Activated T-helper 17 cell treated with anti-CD3 and anti-CD28 coated beads, Interleukin-2, amount 50 U/mL, for 72 hours (primary cell): ENCODE results near the gene CRYBG2. TPM values are rescaled to one million over a fixed set of nuclear protein-coding genes. Genes with fewer than 3 reads are reported as not detected.
"Not testable (repeated sequence)": the region's sequence is repeated elsewhere in the genome, so short reads cannot be mapped to it uniquely, and the experiment has no call there.

Source experiments
- ATAC-seq: fragments of 150-1000 bp; cut with Tn5 transposase; replicated peaks from 2 replicates; pipeline ENCODE4 v1.10.0; 2021; ENCODE audit warnings: mild to moderate bottlenecking, moderate library complexity
- H3K27ac Mint-ChIP-seq: one replicate; pipeline ENCODE4 v1.8.0; 2022; ENCODE audit warnings: mixed read lengths
- H3K27me3 Mint-ChIP-seq: one replicate; pipeline ENCODE4 v1.8.0; 2022; ENCODE audit warnings: mixed read lengths
- H3K36me3 Mint-ChIP-seq: one replicate; pipeline ENCODE4 v1.8.0; 2022; ENCODE audit warnings: low read depth, mild to moderate bottlenecking, mixed read lengths
- H3K4me1 Mint-ChIP-seq: one replicate; pipeline ENCODE4 v1.8.0; 2022; ENCODE audit warnings: mixed read lengths
- H3K4me3 Mint-ChIP-seq: one replicate; pipeline ENCODE4 v1.8.0; 2022; ENCODE audit warnings: mild to moderate bottlenecking, mixed read lengths
- H3K9me3 Mint-ChIP-seq: one replicate; pipeline ENCODE4 v1.8.0; 2022; ENCODE audit warnings: mixed read lengths
- total RNA-seq, 2 donors: library from RNA; stranded (reverse); gene quantifications; one replicate each; pipeline ENCODE4 v1.2.3, GENCODE V29; 2022

The CRYBG2 gene, protein sequence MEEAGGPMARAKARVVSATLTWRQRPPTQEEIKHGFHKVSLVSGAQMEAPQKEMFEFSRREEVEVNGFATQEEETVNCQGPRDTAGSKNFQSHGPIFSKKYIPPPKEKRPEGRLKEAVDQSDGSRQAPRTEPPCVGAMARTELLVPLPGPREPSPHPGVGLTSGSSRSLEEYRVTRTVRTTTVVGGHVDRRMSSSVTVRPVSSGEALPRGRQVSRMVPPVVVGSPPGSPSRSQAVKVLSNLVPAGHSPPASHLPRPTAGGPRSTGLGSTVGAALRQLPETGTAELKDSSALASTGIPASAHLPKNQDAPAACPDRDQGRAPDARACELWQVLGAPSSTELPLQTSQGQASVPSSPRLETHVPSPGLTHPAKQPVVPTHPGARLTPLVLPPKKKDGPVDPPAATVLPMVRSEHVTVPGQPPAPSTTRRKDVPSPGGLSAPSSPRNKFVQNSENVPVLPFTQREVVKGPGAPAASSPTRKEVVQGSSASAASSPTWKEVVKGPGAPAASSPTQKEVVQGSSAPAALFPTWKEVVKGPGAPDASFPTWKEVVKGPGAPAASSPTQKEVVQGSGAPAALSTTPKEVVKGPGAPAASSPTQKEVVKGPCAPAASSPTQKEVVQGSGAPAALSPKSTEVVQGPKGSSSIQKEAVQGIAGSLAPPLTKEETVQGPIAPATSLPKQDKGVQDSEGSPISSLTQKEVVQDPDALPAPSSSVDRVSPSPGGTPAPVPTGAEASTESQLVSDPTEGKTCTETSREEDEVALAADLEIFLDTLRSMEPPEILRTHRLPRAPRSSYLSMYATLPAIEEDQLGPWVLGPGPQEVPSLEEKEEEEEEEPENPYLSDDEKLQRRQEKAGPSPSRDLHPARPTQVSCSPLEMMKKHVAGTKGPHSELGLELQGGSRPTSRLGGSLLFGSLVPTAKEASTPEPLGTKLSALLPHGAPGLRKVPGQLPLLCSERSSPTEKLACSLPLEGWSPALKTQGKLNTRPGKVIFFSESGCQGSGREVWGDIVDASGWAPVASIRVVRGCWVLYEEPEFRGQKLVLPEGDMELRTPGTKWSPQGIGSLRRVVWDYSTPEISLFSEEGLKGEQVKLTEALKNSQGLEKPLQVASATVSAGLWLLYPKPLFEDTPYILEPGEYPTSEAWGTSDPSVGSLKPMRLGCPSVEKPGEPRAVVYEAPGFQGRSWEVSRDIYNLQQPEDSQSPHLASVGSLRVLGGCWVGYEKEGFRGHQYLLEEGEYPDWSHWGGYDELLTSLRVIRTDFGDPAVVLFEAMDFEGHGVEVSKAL (N-terminal part only)
- total RNA-seq, result 10 to 100 TPM in 1 of 2 donors, under 1 TPM in 1; 0.37 to 13.6 TPM

DNA sequence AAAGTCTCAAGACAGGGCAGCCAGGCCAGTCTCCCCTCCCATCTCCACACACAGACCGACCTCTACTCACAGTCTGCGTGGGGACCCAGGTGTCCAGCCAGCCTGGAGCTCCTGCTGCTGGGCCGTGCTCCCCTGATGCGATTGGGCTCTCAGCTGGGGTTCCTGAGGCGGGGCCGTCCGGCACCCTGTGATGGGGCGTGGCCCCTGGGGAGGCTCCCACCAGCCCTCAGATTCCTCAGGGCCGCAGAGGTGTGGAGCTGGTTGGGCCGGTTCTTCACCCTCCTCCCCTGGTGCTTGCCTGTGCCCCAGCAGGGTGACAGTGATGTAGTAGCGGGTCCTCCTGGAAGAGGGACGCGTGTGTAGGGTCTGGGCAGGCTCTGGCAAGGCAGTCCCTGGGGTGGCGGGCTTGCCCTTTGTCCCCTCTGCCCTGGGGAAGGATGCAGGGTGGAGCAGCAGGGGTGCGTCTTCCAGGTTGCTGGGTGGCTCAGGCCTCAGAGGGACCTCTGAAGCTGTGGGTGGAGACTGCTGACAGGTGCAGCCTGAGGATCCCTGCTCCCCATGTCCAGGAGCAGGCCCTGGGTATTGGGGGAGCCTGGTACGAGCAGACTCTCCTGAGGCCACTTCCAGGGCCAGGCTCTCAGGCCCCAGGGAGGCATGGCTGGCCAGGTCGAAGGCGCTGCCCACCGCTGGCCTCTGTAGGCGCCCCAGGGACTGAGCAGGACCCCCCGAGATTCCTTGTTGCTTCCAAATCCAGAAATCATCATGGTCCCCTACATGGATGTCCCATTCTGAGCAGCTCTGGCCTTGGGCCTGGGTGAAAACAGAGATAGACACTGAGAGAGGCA is at the start of gene CRYBG2:
CRYBG2 (minus strand) TSS at position 155 of the 845 bp plus-strand sequence. CDS start 7,473 bp downstream, outside the sequence.
- Mint-ChIP-seq H3K4me1 (peaks cover 8% of the 10 kb centered on the region), H3K4me3 (no peak within 1 kb of the TSS), H3K9me3 (no peaks in the 10 kb centered on the region), H3K27me3 (no peaks in the 10 kb centered on the region), H3K27ac (peak within 1 kb of the TSS; percentile 28), H3K36me3 (peaks cover 5% of the 10 kb centered on the region)
- no peak for ATAC-seq

DNA sequence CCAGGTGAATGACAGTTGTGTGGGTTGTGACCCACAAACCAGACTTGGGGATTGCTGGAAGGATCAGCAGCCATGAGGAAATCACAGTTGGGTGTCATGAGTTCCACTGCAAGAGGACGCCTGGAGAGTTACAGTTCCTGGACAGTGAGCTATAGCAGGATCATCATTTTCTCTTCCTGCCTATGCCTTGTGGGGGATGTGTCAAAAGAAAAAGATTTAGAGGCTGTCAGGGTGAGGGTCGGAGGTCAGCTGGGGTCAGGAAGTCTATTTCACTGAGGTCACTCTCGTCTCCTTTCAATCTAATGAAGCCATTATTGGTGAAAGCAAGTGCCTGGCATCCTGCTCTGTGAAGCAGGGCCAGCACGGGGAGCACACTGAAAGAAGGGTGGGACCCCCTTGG is 49.7 kb upstream of the CRYBG2 start:
- H3K4me3 Mint-ChIP-seq, result no peak overlapping the region
- no peak overlapping the region for H3K27ac Mint-ChIP-seq
- H3K36me3 Mint-ChIP-seq, result no peaks in the 10 kb centered on the region
- no peaks in the 10 kb centered on the region for H3K9me3 Mint-ChIP-seq
- ATAC-seq, result no peak
- H3K4me1 Mint-ChIP-seq, result peaks cover 4% of the 10 kb centered on the region
- H3K27me3 Mint-ChIP-seq, result peaks cover 18% of the 10 kb centered on the region

DNA sequence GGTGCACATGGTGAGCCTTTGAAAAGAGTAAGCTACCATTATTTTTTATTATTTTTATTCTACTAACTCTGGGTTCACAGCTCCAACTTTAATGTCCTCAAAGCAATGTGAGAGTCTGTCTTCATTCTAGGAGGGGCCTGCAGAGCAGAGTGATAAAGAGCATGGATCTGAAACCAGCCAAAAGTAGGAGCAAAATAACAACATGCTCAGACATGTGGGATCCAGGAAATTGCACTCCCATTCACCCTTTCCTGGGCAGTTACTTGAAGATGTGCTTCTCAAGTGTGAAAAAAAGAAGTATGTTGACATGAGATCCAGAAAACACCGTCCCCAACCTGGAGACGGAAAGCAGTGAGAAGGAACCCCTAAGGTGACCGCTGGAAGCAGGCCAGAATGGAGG is 48.0 kb upstream of the CRYBG2 start:
- no peaks in the 10 kb centered on the region for H3K36me3 Mint-ChIP-seq
- H3K27me3 Mint-ChIP-seq, result peaks cover 15% of the 10 kb centered on the region
- ATAC-seq, result no peak
- no peaks in the 10 kb centered on the region for H3K9me3 Mint-ChIP-seq
- no peak overlapping the region for H3K4me3 Mint-ChIP-seq
- H3K27ac Mint-ChIP-seq, result no peak overlapping the region
- no peaks in the 10 kb centered on the region for H3K4me1 Mint-ChIP-seq

DNA sequence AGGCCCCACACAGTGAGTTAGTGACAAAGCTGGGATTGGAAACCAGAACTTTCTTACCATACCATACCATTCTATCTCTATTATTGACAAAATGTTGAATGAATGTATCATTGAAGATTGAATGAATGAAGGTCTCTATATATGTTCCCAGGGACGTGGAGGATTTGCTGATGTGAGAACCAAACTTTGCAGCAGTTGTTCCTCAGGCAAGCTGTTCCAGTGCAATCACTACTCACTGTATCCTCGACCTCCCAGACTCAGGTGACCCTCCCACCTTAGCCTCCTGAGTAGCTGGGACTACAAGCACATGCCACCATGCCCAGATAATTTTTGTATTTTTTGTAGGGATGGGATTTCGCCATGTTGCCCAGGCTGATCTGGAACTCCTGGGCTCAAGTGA is 45.1 kb upstream of the CRYBG2 start:
- H3K9me3 Mint-ChIP-seq, result no peaks in the 10 kb centered on the region
- no peak overlapping the region for H3K27ac Mint-ChIP-seq
- no peaks in the 10 kb centered on the region for H3K4me1 Mint-ChIP-seq
- no peaks in the 10 kb centered on the region for H3K36me3 Mint-ChIP-seq
- peaks cover 11% of the 10 kb centered on the region for H3K27me3 Mint-ChIP-seq
- no peak for ATAC-seq
- H3K4me3 Mint-ChIP-seq, result no peak overlapping the region

GRCh38 chr1:26395754-26396153 is 41.8 kb upstream of the CRYBG2 start:
- no peaks in the 10 kb centered on the region for H3K9me3 Mint-ChIP-seq
- no peaks in the 10 kb centered on the region for H3K36me3 Mint-ChIP-seq

DNA sequence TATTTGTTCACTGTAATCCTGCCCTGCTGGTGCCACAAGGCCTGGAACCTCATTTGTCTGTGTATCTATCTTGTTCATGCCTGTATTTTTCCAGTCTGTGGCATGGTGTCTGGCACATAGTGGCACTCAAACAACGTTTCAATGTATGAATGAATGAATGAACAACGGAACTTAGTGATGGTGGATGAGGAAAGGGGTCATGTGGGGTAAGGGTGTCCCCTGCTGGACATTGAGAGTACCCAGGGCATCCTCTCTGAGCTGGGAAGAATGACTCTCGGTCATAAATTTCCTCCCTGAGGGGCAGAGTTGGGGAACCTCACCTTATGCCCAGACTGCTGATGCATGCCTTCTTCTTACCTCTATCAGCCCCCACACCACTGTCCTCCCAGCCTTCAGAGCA is 37.5 kb upstream of the CRYBG2 start:
- peak; percentile 52 for ATAC-seq
- Mint-ChIP-seq H3K4me1 (peaks cover 18% of the 10 kb centered on the region), H3K9me3 (no peaks in the 10 kb centered on the region), H3K27ac (no peak overlapping the region), H3K4me3 (no peak overlapping the region), H3K27me3 (no peaks in the 10 kb centered on the region), H3K36me3 (no peaks in the 10 kb centered on the region)

More at GRCh38 chr1:26395754-26396153, 41.8 kb upstream of the CRYBG2 start:
- Mint-ChIP-seq H3K27me3 (no peaks in the 10 kb centered on the region), H3K27ac (no peak overlapping the region), H3K4me1 (peaks cover 7% of the 10 kb centered on the region), H3K4me3 (no peak overlapping the region)
- ATAC-seq, result no peak

GRCh38 chr1:26389604-26390247 is 35.8 kb upstream of the CRYBG2 start:
- Mint-ChIP-seq H3K27me3 (no peaks in the 10 kb centered on the region), H3K4me1 (peaks cover 23% of the 10 kb centered on the region), H3K4me3 (no peak overlapping the region), H3K9me3 (no peaks in the 10 kb centered on the region), H3K27ac (no peak overlapping the region), H3K36me3 (no peaks in the 10 kb centered on the region)
- no peak for ATAC-seq

- Mint-ChIP-seq H3K27ac (no peak overlapping the region), H3K4me3 (no peak overlapping the region), H3K27me3 (no peaks in the 10 kb centered on the region), H3K4me1 (peaks cover 28% of the 10 kb centered on the region), H3K9me3 (no peaks in the 10 kb centered on the region), H3K36me3 (no peaks in the 10 kb centered on the region)
- ATAC-seq, result peak; percentile 53
These were observed 35.0 kb upstream of the CRYBG2 start for GRCh38 chr1:26388791-26389445.

- Mint-ChIP-seq H3K36me3 (no peaks in the 10 kb centered on the region), H3K4me3 (no peak overlapping the region), H3K4me1 (peaks cover 28% of the 10 kb centered on the region), H3K27me3 (no peaks in the 10 kb centered on the region), H3K9me3 (no peaks in the 10 kb centered on the region), H3K27ac (no peak overlapping the region)
- ATAC-seq, result peak; percentile 81
These were observed 33.5 kb upstream of the CRYBG2 start for GRCh38 chr1:26387447-26387846.

DNA sequence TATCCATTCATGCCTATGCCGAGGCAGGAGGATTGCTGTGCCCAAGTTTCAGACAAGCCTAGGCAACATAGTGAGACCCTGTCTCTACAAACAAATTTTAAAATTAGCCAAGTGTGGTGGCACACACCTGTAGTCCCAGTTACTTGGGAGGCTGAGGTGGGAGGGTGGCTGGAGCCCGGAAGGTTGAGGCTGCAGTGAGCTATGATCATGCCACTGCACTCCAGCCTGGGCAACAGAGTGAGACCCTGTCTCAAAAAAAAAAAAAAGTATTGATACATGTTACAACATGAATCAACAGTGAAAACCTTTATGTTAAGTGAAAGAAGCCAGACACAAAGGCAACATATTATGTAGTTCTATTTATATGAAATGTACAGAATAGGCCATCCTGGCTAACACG is 31.1 kb upstream of the CRYBG2 start:
- H3K27me3 Mint-ChIP-seq, result not testable (repeated sequence)
- H3K4me1 Mint-ChIP-seq, result peaks cover 22% of the 10 kb centered on the region

DNA sequence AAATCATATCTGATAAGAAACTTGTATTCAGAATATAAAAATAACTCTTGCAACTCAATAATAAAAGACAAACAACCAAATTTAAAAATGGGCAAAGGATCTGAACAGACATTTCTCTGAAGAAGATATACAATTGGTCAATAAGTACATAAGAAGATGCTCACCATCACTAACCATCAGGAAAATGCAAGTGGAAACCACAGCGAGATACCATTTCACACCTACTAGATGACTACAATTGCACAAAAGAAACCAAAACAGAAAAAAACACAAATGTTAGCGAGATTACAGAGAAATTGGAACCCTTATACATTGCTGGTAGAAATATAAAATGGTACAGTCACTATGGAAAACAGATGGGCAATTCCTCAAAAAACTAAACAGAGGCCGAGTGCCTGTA is 30.1 kb upstream of the CRYBG2 start:
- no peak overlapping the region for H3K4me3 Mint-ChIP-seq
- no peaks in the 10 kb centered on the region for H3K27me3 Mint-ChIP-seq
- no peak for ATAC-seq

More for the DNA sequence above, 31.1 kb upstream of the CRYBG2 start:
- H3K36me3 Mint-ChIP-seq, H3K27ac Mint-ChIP-seq, ATAC-seq, H3K9me3 Mint-ChIP-seq: not testable (repeated sequence)
- peak overlapping the region; percentile 36 for H3K4me3 Mint-ChIP-seq

DNA sequence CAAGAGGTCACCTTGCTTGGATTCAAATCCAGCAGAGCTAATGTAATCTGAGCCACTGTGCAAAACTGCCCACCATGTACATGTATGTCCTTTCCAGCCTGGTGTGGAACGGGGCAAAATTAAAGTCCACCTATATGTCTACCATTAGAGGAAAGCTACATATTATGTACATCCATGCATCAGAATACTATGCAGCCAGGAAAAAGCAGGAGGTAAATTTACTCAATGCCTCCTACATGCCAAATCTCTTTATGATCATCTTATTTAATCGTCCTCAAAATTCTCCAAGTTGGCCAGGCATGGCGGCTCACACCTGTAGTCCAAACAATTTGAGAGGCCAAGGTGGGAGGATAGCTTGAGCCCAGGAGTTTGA is 24.9 kb upstream of the CRYBG2 start:
- Mint-ChIP-seq H3K27ac (no peak overlapping the region), H3K4me3 (peak overlapping the region; percentile 58), H3K27me3 (no peaks in the 10 kb centered on the region)

More for the DNA sequence above, 30.1 kb upstream of the CRYBG2 start:
- H3K4me1 Mint-ChIP-seq, result peaks cover 21% of the 10 kb centered on the region
- H3K36me3 Mint-ChIP-seq, result no peaks in the 10 kb centered on the region
- H3K9me3 Mint-ChIP-seq, result no peaks in the 10 kb centered on the region
- H3K27ac Mint-ChIP-seq, result no peak overlapping the region

More for the DNA sequence above, 24.9 kb upstream of the CRYBG2 start:
- Mint-ChIP-seq H3K9me3 (no peaks in the 10 kb centered on the region), H3K36me3 (no peaks in the 10 kb centered on the region), H3K4me1 (peaks cover 33% of the 10 kb centered on the region)
- ATAC-seq, result no peak
